Upper lobe of left lung (tissue), 4 donors: ENCODE results near the gene SLC25A40.
"Not testable (repeated sequence)": the region's sequence is repeated elsewhere in the genome, so short reads cannot be mapped to it uniquely, and the experiment has no call there.

ENCODE experiments used
- POLR2A ChIP-seq, 4 donors: fragments of 450-650 bp; IDR thresholded peaks; one replicate each; pipeline ENCODE4 v1.5.1; 2016 to 2017; ENCODE audit warnings: antibody characterized with exemption in 4 of 4, mild to moderate bottlenecking in 2 of 4
- POLR2AphosphoS5 ChIP-seq, 2 donors: sonication (generic); formaldehyde crosslinking; IDR thresholded peaks; one replicate each; pipeline ENCODE4 v1.5.1; 2017; ENCODE audit warnings: antibody characterized with exemption in 2 of 2

DNA sequence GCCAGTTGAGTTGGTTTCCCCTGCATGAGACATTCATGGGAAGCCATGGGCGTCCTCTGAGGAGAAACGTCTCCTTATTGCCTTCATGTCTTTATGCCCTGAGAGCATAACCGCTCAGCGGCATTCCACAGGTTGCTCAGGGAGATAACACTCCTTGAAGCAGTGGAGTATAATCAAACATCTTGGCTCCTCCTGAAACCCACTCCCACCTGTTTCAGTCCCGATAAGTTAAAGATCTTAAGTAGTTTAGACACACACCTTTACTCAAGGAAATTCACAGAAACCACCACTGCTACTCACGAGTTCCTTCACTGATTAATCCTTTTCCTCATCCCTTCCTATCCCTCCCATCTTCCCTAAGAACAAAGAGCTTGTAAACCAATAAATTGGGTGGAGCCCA, 9.6 kb downstream of the SLC25A40 start:
- TF ChIP-seq POLR2A, POLR2AphosphoS5 (IDR thresholded peaks at IDR 0.05): not testable (repeated sequence)
